ENCODE measurements around the gene TECPR2.
"Not testable (repeated sequence)": the region's sequence is repeated elsewhere in the genome, so short reads cannot be mapped to it uniquely, and the experiment has no call there.

The TECPR2 gene

GRCh38 chr14:102538602-102539543 is 176.1 kb downstream of the TECPR2 start:
- no peak for DNase-seq

DNA sequence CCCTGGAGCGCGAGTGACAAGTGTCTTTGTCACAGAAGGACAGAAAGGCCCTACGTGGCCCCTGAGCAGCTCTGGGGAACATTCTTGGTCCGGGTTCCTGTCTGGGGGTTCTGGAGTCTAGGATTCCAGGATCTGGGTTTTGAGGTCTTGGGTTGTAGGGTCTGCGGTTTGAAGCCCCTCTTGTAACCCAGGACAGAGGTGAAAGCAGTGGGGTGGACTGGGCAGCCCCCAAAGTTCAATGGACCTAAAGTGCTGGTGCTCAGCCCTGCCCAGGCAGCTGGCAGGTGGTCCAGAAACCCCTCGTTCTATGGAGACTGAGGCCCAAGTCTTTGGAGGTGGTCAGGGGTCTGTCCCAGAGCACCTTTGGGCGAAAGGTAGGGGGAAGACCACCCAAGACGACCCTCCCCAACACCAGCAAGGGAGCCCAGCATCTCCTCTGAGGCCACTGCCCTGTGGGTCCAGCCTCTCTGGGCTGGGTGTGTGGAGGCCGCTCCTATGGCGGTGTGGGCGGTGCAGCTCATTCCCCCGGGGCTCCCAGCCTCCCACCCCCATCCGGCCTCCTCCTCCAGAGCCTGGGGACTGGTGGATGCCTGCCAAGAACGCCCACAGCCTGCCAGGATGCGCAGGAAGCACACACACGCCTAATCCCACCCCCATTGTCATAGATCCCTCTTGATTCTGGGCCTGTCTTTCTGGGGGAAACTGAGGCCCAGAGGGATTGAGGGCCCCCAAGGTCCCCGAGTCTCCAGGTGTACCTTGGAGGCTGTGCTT is 177.0 kb downstream of the TECPR2 start:
- DNase-seq = no peak

- DNase-seq = no peak
These were observed 177.7 kb downstream of the TECPR2 start for GRCh38 chr14:102540315-102541028.

GRCh38 chr14:102541029-102541491 is 178.3 kb downstream of the TECPR2 start:
- DNase-seq = not testable (repeated sequence)

- DNase-seq = no peak
These were observed 179.0 kb downstream of the TECPR2 start for GRCh38 chr14:102541771-102542170.

DNA sequence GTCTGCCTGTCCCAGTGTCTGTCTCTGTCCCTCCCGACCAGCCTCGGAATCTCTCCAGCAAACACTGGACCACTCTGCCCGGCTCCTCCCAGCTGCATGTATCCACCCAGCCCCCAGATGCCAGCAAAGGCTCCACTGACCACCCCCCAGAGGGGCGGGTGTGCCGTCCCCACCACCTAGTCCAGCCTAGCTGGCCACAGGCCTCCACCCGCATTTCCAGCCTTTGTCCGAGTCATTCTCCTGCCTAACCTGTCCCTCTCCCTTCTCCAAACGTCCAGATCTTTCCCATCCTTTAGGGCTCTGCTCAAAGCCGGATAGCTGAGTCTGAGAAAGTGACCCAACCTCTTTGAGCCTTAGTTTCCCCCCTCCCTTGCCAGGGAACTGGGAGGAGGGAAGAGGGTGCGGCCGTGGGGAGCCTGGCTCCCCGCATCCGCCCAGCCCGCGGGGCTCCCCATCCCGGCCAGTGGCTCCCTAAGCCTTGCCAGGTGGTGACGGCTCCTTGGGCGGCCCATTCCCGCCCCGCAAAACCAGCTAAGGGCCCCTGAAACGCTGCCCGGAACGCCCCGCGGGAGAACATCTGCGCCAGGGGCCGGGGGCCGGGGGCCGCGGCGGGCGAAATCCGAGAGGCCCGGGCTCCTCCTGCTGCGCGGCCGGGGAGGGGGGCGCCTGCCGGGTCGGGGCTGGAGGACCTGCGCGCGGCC is 181.5 kb downstream of the TECPR2 start:
- DNase-seq = no peak

- DNase-seq = peak; percentile 46
These were observed 182.2 kb downstream of the TECPR2 start for GRCh38 chr14:102544747-102545460.

GRCh38 chr14:102545461-102546265 is 182.9 kb downstream of the TECPR2 start:
- DNase-seq = peak; percentile 42

GRCh38 chr14:102548616-102549240 is 186.0 kb downstream of the TECPR2 start:
- DNase-seq = no peak

- DNase-seq = not testable (repeated sequence)
These were observed 188.2 kb downstream of the TECPR2 start for GRCh38 chr14:102550927-102551401.
